Kidney (tissue), 14 donors: ENCODE data around the gene CEP70. TPM values are rescaled to one million over a fixed set of nuclear protein-coding genes. Genes with fewer than 3 reads are reported as not detected.

ENCODE experiments used
- DNase-seq, 5 donors: peaks; one replicate each; pipeline ENCODE4 v3.0.0-alpha.2; 2013 to 2020
- FAIRE-seq: peaks from 2 replicates; lab custom pipeline; 2012; peaks lifted over from hg19 to GRCh38; lab: Jason Lieb, UNC
- H3K27ac ChIP-seq, 2 donors: one replicate each; pipeline ENCODE4 v1.7.0; 2013; ENCODE audit warnings: low read depth in 2 of 2, low read length in 2 of 2, inconsistent platforms in 1 of 2
- H3K27me3 ChIP-seq: one replicate; pipeline ENCODE4 v1.7.1; 2013; ENCODE audit warnings: low read length, inconsistent platforms; ENCODE audit not compliant: control insufficient read depth, insufficient read depth
- H3K36me3 ChIP-seq, 3 donors: one replicate each; pipeline versions ENCODE4 v1.7.0 to v1.7.1; 2013; ENCODE audit warnings: low read length in 3 of 3, control low read depth in 1 of 3, inconsistent platforms in 1 of 3; ENCODE audit not compliant: insufficient read depth in 3 of 3, control insufficient read depth in 2 of 3
- H3K4me1 ChIP-seq, 3 donors: one replicate each; pipeline versions ENCODE4 v1.7.0 to v1.7.1; 2013; ENCODE audit warnings: low read length in 3 of 3, inconsistent platforms in 1 of 3, low read depth in 1 of 3; ENCODE audit not compliant: control insufficient read depth in 2 of 3, insufficient read depth in 2 of 3
- H3K4me3 ChIP-seq, 3 donors: one replicate each; pipeline versions ENCODE4 v1.7.0 to v1.8.1; 2013; ENCODE audit warnings: low read length in 3 of 3, control low read depth in 1 of 3, inconsistent platforms in 1 of 3
- H3K9ac ChIP-seq, 3 donors: one replicate each; pipeline versions ENCODE4 v1.7.0 to v1.7.1; 2013; ENCODE audit warnings: low read length in 3 of 3, control low read depth in 1 of 3, inconsistent platforms in 1 of 3
- H3K9me3 ChIP-seq, 3 donors: one replicate each; pipeline versions ENCODE4 v1.7.0 to v1.7.1; 2013; ENCODE audit warnings: low read length in 3 of 3, control low read depth in 1 of 3, inconsistent platforms in 1 of 3; ENCODE audit not compliant: control insufficient read depth in 2 of 3, insufficient read depth in 1 of 3
- intact Hi-C: fragments of 100-400 bp; cut with DNase I; formaldehyde crosslinking; loops from one replicate; pipeline ENCODE4 v1.11.1; 2022
- polyA plus RNA-seq: library from polyadenylated mRNA; stranded (reverse); fragments of 350-450 nt; fragmentation: Illumina TruSeq; extraction: RNeasy Lipid Tissue Mini Kit (QIAGEN cat#74804); gene quantifications from one replicate; pipeline ENCODE4 v1.2.3, GENCODE V29; 2014; ENCODE audit warnings: low read depth, low replicate concordance; ENCODE audit not compliant: insufficient read depth
- total RNA-seq: library from RNA; stranded (reverse); fragmentation: NEBNext Ultra II Directional; extraction: Animal tissue kit (Norgen Biotek cat#: 25700); gene quantifications from one replicate; pipeline ENCODE4 v1.2.1, GENCODE V29; 2021
- TF ChIP-seq, protein P1 (sequence below): IDR thresholded peaks from 3 replicates; pipeline ENCODE4 v1.5.1; 2012; ENCODE audit warnings: mild to moderate bottlenecking, moderate library complexity, borderline replicate concordance; ENCODE audit not compliant: insufficient read depth; ENCODE audit errors: extremely low read depth
- donor health status: control.
- donor health status: control.
- donor health status: control.
- donor health status: control.
- donor health status: control.
- donor health status: DM: yes; HTN: yes; CAD: no.
- donor health status: Normal renal cell carcinoma (clear cell type).

The CEP70 gene
- total and polyA plus RNA-seq, 2 donors from 2014 or later = 22.6 to 64.3 TPM

DNA sequence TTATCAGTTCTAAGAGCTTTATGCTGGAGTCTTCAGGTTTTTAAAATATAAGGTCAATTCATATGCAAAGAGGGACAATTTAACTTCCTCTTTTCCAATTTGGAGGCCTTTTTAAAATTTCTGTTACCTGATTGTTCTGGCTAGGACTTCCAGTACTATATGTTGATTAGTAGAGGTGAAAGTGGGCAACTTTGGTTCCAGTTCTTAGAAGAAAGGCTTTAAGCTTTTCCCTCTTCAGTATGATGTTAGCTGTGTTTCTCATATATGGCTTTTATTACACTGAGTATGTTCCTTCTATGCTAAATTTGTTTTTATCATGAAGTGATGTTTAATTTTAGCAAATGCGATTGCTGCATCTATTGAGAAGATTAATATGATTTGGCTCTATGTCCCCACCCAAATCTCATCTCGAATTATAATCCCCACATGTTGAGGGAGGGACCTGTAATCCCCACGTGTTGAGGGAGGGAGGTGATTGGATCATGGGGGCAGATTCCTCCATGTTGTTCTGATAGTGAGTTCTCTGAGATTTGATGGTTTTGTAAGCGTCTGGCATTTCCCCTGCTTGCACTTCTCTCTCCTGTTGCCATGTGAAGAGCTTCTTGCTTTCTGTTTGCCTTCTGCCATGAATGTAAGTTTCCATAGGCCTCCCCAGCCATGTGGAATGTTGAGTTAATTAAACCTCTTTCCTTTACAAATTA, 48.3 kb upstream of the CEP70 start:
- H3K9me3 ChIP-seq = peaks cover 0 to 20% (median 3%) of the 10 kb centered on the region in 3 donors
- TF ChIP-seq, protein P1, sequence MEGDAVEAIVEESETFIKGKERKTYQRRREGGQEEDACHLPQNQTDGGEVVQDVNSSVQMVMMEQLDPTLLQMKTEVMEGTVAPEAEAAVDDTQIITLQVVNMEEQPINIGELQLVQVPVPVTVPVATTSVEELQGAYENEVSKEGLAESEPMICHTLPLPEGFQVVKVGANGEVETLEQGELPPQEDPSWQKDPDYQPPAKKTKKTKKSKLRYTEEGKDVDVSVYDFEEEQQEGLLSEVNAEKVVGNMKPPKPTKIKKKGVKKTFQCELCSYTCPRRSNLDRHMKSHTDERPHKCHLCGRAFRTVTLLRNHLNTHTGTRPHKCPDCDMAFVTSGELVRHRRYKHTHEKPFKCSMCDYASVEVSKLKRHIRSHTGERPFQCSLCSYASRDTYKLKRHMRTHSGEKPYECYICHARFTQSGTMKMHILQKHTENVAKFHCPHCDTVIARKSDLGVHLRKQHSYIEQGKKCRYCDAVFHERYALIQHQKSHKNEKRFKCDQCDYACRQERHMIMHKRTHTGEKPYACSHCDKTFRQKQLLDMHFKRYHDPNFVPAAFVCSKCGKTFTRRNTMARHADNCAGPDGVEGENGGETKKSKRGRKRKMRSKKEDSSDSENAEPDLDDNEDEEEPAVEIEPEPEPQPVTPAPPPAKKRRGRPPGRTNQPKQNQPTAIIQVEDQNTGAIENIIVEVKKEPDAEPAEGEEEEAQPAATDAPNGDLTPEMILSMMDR = no peak
- no peak overlapping the region for H3K9ac ChIP-seq
- no peaks in the 10 kb centered on the region for H3K27me3 ChIP-seq
- no peaks in the 10 kb centered on the region for H3K4me1 ChIP-seq
- intact Hi-C loops = no loop called here
- DNase-seq (no peak), FAIRE-seq (no peak)
- no peaks in the 10 kb centered on the region for H3K36me3 ChIP-seq
- no peak overlapping the region for H3K4me3 ChIP-seq
- H3K27ac ChIP-seq = no peak overlapping the region

DNA sequence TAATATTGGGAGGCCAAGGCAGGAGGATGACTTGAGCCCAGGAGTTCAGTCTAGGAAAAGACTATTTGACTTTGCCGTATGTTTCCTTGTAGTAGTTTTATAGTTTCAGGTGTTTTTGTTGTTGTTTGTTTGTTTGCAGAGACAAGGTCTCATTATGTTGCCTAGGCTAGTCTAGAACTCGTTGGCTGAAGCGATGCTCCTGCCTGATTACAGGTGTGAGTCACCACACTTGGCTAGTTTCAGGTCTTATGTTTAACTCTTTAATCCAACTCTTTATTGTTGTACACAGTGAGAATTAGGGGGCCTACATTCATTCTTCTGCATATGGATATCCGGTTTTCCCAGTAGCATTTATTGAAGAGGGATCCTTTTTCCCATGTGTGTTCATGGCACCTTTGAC, 46.5 kb upstream of the CEP70 start:
- H3K9ac ChIP-seq = no peak overlapping the region
- H3K9me3 ChIP-seq = peaks cover 0 to 18% (median 3%) of the 10 kb centered on the region in 3 donors
- no peaks in the 10 kb centered on the region for H3K4me1 ChIP-seq
- intact Hi-C loops = no loop called here
- no peak overlapping the region for H3K27ac ChIP-seq
- H3K36me3 ChIP-seq = no peaks in the 10 kb centered on the region
- no peak for DNase-seq
- H3K4me3 ChIP-seq = no peak overlapping the region
- no peaks in the 10 kb centered on the region for H3K27me3 ChIP-seq
- TF ChIP-seq, protein P1 = no peak
- no peak for FAIRE-seq

DNA sequence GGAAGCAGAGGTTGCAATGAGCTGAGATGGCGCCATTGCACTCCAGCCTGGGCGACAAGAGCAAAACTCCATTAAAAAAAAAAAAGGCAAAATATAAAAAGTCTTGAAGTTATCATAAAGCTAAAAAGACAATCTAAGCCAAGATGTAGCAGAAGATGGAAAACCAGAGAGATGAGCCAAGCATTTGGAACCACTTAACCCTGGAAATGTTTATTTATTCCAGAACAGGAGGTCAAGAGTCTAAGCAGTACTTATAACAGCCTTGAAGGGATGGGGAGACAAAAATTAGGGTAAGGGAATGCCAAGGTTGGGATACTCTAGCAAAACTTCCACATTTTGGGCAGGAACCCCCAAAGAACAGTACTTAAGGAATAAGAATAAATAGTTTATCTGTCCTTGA, 44.6 kb upstream of the CEP70 start:
- H3K4me3 ChIP-seq = no peak overlapping the region
- FAIRE-seq (no peak), DNase-seq (no peak)
- H3K9ac ChIP-seq = no peak overlapping the region
- H3K27me3 ChIP-seq = no peaks in the 10 kb centered on the region
- peaks cover 0 to 12% (median 0%) of the 10 kb centered on the region in 3 donors for H3K9me3 ChIP-seq
- no peaks in the 10 kb centered on the region for H3K4me1 ChIP-seq
- intact Hi-C loops = no loop called here
- TF ChIP-seq, protein P1 = no peak
- no peak overlapping the region for H3K27ac ChIP-seq
- no peaks in the 10 kb centered on the region for H3K36me3 ChIP-seq
